Measurements from ENCODE around the gene PANK4.
"Not testable (repeated sequence)": the region's sequence is repeated elsewhere in the genome, so short reads cannot be mapped to it uniquely, and the experiment has no call there.

PANK4 gene

DNA sequence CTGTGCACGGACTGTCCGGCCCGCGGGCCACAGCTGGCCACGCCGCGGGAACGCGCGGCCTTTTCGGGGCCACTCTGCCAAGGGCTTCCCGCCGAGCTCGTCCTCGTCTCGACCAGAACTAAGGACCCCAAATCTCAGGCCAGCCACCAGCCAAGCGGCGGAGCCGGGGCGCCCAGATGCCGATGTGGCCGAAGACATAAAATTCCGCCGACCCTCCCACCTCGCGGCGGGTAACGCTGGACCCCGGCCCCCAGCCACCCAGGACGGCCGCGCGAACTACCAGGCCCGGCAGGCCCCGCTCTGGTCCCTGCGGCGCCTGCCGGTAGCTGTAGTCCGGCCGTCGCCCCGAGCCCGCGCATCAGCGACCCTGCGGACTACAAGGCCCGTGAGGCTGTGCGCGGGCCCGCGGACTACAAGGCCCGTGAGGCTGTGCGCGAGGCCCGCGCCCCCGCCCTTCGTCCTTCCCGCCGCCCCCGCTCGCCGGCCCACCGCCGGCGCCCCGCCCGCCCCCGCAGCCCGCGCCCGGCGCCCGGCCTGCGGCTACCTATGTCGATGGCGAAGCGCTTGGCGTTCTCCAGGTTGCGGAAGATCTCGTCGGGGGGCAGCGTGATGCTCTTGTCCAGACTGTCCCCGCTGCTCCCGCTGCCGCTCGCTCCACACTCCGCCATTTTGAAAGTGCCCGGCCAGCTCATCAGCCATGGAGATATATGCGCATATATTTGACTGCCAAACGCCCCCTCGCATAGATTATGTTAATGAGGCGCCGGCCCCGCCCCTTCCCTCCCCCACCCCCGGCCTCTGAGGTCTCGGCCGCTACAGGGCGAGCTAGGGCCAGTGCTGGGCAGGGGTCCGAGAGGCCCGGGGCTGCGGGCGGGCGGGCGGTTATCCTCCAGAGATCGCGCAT is at the start of gene PANK4:
Gene PANK4, minus strand, starts transcription at position 677 of the 904 bp plus-strand sequence. Its CDS starts 9 bp downstream, at position 668.
- DNase-seq, result peak; percentile 82

DNA sequence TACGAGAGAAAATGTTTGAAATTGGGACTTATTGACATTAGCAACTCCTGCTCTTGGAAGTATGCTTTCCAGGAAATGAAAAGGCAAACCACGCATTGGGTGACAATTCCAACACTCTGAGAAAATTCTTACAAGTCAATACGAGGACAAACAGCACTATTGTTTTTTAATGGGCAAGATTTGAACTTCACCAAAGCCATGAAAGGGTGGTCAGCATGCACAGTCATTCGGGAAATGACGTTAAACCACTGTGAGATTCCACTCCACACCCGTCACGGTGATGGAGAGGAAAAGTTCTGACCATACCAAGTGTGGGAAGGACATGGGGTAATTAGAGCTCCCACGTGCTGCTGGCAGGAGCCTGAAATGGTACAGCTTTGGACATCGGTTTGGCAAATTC is 48.0 kb upstream of the PANK4 start:
- no peak for DNase-seq

DNA sequence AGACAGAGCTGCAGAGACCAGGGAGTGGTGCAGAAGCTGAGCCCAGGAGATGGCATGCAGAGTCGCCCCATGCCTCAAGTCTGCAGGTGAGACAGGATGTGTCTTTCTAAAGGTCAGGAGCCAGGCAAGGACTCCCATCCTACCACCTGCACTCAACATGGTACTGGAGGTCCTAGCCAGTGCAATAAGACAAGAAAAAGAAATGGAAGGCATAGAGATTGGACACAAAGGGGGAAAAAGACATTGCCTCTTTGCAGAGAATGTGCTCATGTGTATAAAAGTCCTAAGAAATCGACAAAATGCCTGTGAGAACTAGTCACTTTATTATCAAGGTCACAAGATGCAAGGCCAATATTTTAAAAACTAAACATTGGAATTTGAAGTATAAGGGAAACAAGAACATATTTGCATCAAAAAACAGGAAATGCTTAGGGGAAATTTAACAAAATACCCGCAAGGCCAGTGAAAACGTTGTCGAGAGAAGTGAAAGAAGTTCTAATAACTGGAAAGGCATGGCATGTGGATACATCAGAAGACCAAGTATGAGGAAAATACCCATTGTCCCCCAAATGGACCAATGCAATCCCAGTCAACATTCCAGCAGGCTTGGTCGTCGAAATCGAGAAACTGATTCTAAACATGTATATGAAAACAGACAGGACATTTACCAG is 47.0 kb upstream of the PANK4 start:
- DNase-seq, result no peak

DNA sequence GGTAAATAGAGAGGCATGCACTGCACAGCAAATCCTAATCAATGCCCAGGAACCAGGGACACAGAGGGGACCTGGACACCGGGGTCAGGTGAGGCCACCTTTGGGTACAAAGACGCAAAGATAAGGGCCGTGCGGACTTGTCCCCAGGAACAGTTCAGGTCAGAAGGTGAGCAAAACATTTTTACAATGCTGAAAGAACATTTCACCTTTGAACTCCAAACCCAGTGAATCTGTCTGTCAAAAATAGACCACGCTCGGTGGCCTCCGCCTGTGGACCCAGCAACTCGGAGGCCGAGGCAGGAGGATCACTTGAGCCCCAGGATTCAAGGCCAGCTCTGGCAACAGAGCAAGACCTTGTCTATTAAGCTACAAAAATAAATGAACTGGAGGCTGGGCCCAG is 45.0 kb upstream of the PANK4 start:
- no peak for DNase-seq

DNA sequence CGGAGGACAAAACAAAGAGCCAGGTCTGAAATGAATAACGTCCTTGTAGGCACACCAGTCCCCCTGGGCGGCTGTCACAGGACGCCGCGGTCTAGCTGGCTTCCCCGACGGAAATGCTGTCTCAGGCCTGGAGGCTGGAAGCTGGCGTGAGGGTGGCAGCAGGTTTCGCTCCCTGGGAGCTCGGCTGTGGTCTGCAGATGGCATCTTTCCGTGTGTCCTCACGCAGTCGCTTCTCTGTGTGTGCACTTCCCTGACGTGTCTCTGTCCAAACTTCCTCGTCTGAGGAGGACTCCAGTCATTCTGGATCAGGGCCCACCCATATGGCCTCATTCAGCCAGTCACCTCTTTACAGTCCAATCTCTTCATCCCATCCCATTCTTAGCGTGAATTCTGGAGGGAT is 43.9 kb upstream of the PANK4 start:
- no peak for DNase-seq

DNA sequence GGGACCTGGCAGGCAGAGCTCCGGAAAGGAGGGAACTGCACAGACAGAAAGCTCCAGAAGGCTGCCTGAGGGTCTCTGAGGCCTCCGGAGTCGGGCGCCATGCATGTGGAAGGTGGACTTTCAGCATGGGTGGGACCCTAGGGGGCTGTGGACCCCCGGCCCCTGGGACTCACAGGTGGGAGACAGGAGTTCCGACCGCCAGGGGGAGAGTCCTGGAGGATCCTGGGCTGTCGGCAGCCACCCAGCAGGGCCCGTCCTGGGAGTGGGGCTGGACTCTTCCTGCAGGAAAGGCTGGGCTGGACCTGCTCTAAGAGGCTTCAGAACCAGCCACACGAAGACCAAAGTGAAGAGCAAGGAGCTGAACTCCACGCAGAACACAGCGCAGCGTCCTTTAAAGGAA is 43.3 kb upstream of the PANK4 start:
- DNase-seq, result not testable (repeated sequence)

DNA sequence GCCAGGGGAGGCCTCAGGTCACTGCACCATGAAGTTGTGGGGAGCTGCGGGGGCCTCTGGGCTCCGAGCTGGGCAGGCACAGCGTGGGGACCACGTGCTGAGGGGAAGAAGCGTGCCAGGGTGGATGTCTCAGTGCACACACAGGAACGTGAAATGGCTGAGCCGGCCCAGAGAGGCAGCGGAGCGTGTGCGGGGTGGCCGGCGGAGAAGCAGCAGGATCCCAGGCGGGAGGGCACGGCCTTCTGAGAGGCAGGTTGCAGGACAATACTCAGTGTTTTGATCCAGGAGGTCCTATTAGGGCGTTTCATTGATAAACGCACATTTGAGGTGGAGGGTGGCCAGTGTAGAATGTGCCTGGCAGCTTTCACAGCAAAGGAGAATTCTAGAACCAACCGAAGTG is 42.7 kb upstream of the PANK4 start:
- DNase-seq, result no peak

DNA sequence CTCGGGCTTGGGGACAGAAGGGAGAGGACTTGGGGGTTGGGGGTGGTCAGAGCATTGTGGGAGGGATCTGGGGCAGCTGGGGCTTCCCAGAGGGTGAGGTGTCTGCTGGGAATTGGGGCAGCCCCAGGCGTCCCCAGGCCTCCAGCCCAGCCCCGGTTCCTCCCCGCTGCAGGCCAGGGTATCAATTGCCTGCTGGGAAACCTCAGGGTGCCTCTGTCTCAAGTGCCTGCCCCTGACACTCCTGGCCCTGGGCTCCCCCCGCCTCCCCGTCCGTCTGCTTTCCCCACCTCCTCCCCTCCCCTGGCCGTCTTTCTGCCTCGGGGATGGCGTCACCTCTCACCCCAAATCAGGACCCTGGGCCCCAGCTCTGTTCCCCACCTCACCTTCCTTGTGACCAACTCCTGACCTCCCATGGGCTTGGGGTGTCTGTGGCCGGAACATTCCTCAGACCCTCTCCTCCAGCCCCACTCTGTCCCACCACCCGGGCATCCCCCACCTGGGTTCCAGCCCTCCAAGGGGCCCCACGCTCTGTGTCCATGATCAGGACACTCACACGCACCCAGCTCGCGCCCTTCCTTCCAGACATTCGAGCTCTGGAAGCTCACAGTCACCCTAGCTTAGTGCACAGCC is 41.9 kb upstream of the PANK4 start:
- DNase-seq, result not testable (repeated sequence)

DNA sequence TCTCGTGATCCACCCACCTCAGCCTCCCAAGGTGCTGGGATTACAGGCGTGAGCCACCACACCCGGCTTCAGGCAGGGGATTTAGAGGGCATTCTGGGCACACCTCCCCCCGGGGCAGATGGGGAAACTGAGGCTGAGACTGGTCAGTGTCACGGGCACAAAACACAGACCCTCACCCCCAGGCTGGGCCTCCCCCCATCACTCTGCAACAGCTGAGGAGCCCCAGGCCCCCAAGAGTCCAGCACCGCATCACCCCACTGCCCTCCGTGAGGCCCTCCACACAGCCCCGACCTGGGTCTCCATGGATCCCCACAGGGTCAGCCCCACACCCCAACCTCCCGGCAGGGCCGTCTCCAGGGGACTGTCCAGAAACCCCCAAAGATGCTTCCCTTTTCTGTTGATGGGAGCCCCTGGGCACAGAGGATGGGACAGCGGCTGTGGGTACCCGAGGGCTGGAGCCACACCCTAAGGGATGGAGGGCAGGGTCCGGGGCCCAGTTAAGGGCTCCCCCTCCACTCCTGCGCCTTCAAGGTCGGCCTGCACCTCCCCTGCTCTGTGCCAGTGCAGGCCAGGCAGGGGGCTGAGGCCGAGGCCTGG is 40.8 kb upstream of the PANK4 start:
- no peak for DNase-seq

DNA sequence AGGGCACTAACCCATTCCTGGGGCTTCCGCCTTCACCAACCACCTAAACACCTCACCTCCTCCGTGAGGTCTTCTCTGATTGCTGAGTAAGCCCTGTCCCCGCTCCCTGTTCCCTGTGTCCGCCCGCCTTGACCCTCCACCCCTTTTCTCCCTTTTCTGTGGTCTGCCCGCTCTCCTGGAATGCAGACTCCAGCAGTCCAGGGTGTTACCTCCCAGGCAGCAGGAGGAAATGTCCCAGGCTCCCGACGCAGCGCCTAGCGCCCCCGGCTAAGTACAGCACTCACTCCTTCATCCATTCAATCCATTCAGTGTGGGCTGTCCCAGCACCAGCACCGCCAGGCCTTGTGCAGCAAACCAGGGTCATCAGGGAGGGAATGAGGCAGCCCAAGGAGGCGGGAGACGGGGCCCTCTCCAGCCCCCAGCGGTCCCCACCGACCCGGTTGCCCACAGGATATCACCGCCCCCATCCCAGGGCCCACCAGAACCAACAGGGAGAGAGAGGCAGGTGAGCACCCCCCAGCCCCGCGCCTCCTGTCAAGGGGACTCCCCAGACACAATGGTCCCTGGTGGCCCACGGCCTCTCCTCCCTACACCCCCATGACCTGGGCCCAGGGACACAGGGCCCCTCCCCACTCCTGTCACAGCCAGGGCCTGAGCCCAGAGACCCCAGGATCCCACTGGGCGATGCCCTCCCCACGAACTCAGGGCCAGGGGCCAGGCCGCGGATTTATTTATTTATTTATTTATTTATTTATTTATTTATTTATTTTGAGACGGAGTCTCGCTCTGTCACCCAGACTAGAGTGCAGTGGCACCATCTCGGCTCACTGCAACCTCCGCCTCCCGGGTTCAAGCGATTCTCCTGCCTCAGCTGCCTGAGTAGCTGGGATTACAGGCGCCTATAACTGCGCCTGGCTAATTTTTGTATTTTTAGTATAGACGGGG is 40.0 kb upstream of the PANK4 start:
- DNase-seq, result no peak

DNA sequence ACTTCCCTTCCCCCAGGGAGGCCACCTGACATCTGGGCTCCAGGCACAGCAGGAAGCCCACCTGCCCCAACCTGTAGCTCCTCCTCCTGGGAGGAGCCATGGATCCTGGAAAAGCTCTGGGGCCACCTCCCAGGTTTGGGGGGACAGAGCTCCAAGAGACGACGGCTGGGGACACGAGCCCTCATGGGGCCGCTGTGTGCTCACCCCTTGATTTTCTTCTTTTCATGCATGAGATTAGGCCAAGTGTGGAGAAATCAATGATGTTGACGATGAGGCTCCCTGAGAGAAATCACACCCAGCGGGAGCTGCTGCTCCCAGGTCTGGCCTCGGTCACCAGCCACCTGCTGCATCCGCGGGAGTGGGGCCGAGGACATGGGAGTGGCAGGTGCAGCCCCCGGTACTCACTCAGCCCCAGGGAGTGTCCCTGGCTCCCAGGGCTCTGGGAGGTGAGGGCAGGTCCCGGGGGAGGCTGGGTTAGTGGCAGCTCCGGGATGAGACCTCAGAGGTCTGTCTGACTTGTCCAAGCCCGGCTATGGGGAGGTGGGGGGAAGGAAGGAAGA is 38.5 kb upstream of the PANK4 start:
- DNase-seq, result no peak

DNA sequence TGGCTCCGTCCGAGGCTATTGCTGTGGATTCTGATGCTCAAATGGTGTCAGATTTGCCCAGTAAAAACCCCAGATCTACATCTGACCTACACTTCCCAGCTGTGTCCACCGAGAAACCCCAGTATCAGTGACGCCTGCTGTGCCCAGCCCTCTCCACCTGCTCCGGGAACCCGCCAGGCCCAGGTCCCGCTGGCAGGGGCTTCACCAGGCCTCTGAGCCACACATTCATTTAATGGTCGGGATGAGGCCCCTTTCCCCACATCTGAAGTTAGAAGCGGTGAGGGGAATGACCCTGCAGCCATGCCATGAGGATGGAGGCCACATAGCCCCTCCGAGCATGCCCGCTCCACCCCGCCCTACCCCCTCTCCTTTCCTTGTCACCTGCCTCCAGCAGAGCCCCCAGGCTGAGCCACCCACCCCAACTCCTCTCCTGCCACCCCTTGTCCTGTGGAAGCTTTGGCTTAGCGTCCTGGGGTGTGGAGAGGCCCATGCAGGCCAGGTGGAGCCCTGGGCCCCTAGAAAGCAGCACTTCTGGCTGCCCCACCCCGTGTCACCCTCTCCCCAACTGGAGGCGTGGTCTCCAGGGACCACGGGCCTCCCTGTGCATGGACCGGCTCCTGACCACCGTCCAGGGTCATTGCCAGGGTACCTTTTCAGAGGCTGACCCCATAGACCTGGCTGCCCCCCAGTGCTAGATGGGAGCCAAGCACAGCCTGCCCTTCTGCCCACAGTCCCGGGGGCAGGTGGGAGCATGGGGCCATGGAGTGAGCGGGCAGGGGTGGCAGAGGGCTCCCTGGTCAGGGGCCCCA is 37.8 kb upstream of the PANK4 start:
- DNase-seq, result no peak

DNA sequence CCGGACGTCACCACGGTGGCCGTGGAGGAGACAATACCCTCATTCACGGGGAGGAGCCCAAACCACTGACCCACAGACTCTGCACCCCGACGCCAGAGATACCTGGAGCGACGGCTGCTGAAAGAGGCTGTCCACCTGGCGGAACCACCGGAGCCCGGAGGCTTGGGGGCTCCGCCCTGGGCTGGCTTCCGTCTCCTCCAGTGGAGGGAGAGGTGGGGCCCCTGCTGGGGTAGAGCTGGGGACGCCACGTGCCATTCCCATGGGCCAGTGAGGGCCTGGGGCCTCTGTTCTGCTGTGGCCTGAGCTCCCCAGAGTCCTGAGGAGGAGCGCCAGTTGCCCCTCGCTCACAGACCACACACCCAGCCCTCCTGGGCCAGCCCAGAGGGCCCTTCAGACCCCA is 36.8 kb upstream of the PANK4 start:
- no peak for DNase-seq

DNA sequence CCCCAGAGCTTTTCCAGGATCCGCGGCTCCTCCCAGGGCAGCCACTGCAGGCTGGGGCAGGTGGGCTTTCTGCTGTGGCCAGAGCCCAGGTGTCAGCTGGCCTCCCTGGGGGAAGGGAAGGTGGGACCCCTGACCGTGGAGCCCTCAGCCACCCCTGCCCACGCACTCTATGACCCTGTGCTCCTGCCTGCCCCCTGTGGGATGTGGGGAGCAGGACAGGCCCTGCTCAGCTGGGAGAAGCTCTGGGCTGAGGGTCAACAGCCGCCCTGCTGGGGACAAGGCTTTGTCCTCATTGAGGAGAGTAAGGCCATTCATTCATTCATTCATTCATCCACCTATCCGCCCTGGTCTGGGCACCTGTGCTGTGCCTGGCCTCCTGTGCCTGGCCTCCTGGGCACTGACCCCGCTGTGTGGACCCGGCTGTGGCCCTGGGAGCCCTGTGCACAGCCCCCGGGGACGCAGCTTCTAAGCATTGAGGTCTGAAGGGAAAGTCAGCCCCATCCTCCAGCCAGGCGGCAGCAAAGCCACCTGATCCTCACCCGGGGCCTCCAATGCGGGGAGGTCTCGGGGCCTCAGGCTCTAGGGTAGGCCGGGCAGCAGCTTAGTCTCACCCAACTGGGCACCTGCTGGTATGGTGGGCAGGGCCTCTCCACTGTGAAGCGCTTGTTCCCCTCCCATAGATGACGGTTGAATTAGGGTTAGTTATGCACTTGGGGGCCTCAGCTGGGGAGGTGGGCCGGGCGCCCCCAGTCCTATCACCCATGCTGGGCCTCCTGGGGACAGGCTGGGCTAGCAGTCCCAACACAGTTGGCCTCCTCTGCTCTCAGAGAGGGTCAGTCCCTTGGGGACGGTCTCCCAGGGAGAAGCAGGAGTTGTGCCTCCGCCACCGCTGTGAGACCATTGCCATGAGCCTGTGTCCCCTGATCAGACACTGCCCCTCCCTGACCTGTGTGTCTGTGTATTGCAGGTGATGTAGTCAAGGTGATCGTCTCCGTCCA is 35.8 kb upstream of the PANK4 start:
- no peak for DNase-seq

DNA sequence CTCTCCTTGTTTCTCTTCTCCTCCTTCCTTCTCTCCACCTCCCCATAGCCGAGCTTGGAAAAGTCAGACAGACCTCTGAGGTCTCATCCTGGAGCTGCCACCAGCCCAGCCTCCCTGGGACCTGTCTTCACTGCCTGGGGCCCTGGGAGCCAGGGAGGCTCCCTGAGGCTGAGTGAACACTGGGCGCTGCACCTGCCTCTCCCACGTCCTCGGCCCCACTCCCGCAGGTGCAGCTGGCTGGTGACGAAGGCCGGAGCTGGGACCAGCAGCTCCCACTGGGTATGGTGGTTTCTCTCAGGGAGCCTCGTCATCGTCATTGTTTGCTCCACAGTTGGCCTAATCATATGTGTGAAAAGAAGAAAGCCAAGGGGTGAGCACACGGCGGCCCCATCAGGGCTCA is 35.0 kb upstream of the PANK4 start:
- no peak for DNase-seq

DNA sequence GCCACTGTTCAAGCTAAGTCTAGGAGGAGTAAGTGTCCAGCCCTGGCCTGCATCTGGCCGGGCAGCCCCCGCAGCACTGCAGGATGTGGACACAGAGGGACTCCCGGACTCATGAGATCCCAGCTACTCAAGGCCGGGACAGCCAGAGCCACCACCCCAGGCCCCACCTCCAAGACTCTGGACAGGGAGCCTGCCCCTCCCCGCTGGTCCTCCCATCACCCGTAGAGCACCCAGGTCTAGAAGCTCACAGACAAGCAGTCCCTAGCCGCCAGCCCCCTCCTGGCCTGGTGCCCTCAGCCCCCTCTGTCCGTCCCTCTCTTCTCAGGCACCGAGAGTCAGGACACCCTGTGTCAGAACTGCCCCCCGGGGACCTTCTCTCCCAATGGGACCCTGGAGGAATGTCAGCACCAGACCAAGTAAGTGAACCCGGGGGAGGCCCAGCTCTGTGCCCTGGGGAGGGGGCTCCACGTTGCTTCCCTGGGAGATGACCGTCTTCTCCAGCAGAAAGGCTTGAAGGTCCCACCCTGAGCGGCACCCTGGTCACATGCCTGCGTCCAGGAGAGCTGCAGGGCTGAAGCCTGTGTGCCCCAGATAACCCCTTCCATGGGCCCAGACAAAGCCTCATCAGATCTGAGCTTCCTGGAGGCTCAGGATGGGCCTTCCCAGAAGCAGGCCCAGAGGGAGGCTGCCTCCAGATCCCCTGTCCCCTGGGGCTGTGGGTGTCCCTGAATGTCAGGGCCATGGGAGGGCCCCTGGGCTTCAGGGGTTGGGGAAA is 34.1 kb upstream of the PANK4 start:
- no peak for DNase-seq

DNA sequence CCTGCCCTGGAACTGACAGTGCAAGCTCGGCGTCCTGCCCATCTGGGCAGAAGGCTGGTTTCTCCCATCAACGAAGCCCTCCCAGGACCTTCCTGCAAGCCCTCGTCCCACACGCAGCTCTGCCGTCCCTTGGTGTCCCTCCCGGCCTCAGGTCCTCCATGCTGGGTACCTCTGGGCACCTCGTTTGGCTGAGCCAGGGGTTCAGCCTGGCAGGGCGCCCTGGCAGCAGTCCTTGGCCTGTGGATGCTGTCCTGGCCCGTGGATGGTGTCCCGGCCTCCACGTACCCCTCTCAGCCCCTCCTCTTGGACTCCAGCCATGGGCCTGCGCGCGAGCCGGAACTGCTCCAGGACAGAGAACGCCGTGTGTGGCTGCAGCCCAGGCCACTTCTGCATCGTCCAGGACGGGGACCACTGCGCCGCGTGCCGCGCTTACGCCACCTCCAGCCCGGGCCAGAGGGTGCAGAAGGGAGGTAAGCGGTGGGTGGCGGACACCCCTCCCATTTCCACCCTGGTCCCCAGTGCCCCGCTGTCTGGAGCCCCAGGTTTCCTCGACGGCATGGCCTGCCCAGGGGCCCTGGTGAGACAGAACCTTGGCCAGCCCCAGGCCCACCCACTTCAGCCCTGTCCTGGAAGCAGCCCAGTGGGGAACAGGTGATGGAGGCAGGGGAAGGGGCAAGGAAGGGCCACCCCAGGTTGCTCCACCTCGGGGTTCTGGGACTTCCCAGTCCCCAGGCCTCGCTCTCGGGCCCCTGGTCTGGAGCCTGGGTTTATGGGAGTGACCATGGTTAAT is 33.3 kb upstream of the PANK4 start:
- no peak for DNase-seq

DNA sequence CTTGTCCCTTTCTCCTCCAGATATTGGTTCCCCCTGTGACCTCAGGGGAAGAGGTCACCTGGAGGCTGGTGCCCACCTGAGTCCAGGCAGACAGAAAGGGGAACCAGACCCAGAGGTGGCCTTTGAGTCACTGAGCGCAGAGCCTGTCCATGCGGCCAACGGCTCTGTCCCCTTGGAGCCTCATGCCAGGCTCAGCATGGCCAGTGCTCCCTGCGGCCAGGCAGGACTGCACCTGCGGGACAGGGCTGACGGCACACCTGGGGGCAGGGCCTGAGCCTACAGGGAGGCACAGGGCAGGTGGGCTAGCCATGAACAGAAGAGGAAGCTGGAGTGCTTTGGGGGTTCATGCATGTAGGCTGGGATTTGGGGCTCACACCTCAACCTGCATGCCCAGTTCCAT is 32.5 kb upstream of the PANK4 start:
- DNase-seq, result no peak
